K562 (cell line): Measurements from ENCODE around the gene CUTA. TPM values are rescaled to one million over a fixed set of nuclear protein-coding genes. Genes with fewer than 3 reads are reported as not detected.
A peak's percentile ranks its signal among the peaks of the same experiment; 100 is the strongest.

ENCODE experiments used
- ARID3A ChIP-seq: IDR thresholded peaks from 2 replicates; pipeline ENCODE4 v1.6.1; 2012; ENCODE audit warnings: low read depth, low read length, improper control_type of control experiment, borderline replicate concordance
- CBX8 ChIP-seq: fragments of 200-600 bp; sonication (generic); IDR thresholded peaks from 2 replicates; pipeline ENCODE4 v1.6.1; 2012; ENCODE audit warnings: borderline replicate concordance, mixed run types, low read depth, mild to moderate bottlenecking, moderate library complexity, mixed read lengths, low read length, control low read depth, inconsistent platforms; ENCODE audit not compliant: poor library complexity, severe bottlenecking; ENCODE audit errors: extremely low read depth
- EHMT2 ChIP-seq: fragments of 450-650 bp; IDR thresholded peaks from 2 replicates; pipeline ENCODE4 v1.6.1; 2018; ENCODE audit warnings: antibody characterized with exemption
- ELF2 ChIP-seq: fragments of 250-450 bp; sonication (Bioruptor Pico); IDR thresholded peaks from 2 replicates; pipeline ENCODE4 v1.5.0; 2021; ENCODE audit warnings: mild to moderate bottlenecking
- FOS ChIP-seq: IDR thresholded peaks from 3 replicates; pipeline ENCODE4 v1.6.1; 2011; ENCODE audit not compliant: insufficient read length; ENCODE audit errors: extremely low read depth
- HDAC3 ChIP-seq: fragments of 450-650 bp; IDR thresholded peaks from 2 replicates; pipeline ENCODE4 v1.6.1; 2018; ENCODE audit warnings: borderline replicate concordance, mild to moderate bottlenecking, moderate library complexity; ENCODE audit not compliant: partially characterized antibody
- HOXB6 ChIP-seq: fragments of 250-450 bp; sonication (Bioruptor Pico); IDR thresholded peaks from 2 replicates; pipeline ENCODE4 v1.5.1; 2022; ENCODE audit warnings: mild to moderate bottlenecking, borderline replicate concordance
- IRF2 ChIP-seq: sonication (generic); formaldehyde crosslinking; IDR thresholded peaks from 2 replicates; pipeline ENCODE4 v1.8.1; 2022; ENCODE audit warnings: mild to moderate bottlenecking, missing genetic modification reagents
- KAT2B ChIP-seq: IDR thresholded peaks from one replicate; pipeline ENCODE4 v1.6.1; 2012; ENCODE audit warnings: low read depth, mild to moderate bottlenecking, control low read depth, inconsistent platforms, low read length, moderate library complexity
- LARP7 ChIP-seq: fragments of 450-650 bp; IDR thresholded peaks from 2 replicates; pipeline ENCODE4 v1.6.1; 2016
- MTA1 ChIP-seq: fragments of 450-650 bp; IDR thresholded peaks from 2 replicates; pipeline ENCODE4 v1.6.1; 2017; ENCODE audit warnings: borderline replicate concordance
- MYBL2 ChIP-seq, 2 experiments: fragments of 450-650 bp in 1 of 2; sonication (generic) in 1 of 2; formaldehyde crosslinking in 1 of 2; IDR thresholded peaks; 2 replicates each; pipeline versions ENCODE4 v1.6.1 to v1.8.1; 2017 to 2022; ENCODE audit warnings: borderline replicate concordance in 1 of 2, inconsistent platforms in 1 of 2, low read depth in 1 of 2, mild to moderate bottlenecking in 1 of 2, missing genetic modification reagents in 1 of 2, moderate library complexity in 1 of 2
- RERE ChIP-seq: sonication (generic); formaldehyde crosslinking; IDR thresholded peaks from 2 replicates; pipeline ENCODE4 v1.8.0; 2023; ENCODE audit warnings: missing genetic modification reagents, mild to moderate bottlenecking, borderline replicate concordance
- RFX1 ChIP-seq: fragments of 450-650 bp; IDR thresholded peaks from 2 replicates; pipeline ENCODE4 v1.6.1; 2016; ENCODE audit warnings: mild to moderate bottlenecking, moderate library complexity
- SMAD4 ChIP-seq: fragments of 250-450 bp; sonication (Bioruptor Pico); conservative IDR thresholded peaks from 2 replicates; pipeline ENCODE4 v1.8.0; 2021; ENCODE audit warnings: inconsistent platforms, mild to moderate bottlenecking, moderate library complexity
- STAT5B ChIP-seq: fragments of 250-450 bp; sonication (Bioruptor Pico); IDR thresholded peaks from 2 replicates; pipeline ENCODE4 v1.8.0; 2021; ENCODE audit warnings: mild to moderate bottlenecking, inconsistent platforms
- TCF7L2 ChIP-seq: fragments of 150-350 bp; IDR thresholded peaks from 2 replicates; pipeline ENCODE4 v1.6.1; 2016; ENCODE audit warnings: low read depth, mild to moderate bottlenecking, low read length, moderate library complexity
- ZNF224 ChIP-seq: sonication (generic); formaldehyde crosslinking; IDR thresholded peaks from 2 replicates; pipeline ENCODE4 v1.8.0; 2022; ENCODE audit warnings: mild to moderate bottlenecking, missing genetic modification reagents
- ZNF316 ChIP-seq: fragments of 450-650 bp; IDR thresholded peaks from 2 replicates; pipeline ENCODE4 v1.6.1; 2016
- polyA plus RNA-seq, 8 experiments: library from polyadenylated mRNA; depleted of rRNA in 4 of 8; stranded (reverse) in 5 of 8; unstranded in 3 of 8; fragments of >200 nt; fragmentation: Nextera tagmentation in 2 of 8; fragmentation: Illumina TruSeq in 1 of 8; extraction: Ambion mirVana in 2 of 8; extraction: Trizol in 1 of 8; gene quantifications; 2 replicates each; pipeline versions ENCODE4 v1.2.1 to v1.2.3, GENCODE V29; 2011 to 2014; ENCODE audit warnings: inconsistent platforms in 1 of 8, missing spikeins in 1 of 8
- total RNA-seq, 7 experiments: library from RNA; depleted of rRNA in 6 of 7; stranded (reverse); fragments of >200 nt in 6 of 7; fragmentation: Illumina TruSeq in 2 of 7; extraction: Trizol in 2 of 7; gene quantifications; 2 replicates each; pipeline versions ENCODE4 v1.2.1 to v1.2.3, GENCODE V29; 2011 to 2021; ENCODE audit warnings: low replicate concordance in 1 of 7
- TF ChIP-seq, protein P1 (sequence below): IDR thresholded peaks from 3 replicates; pipeline ENCODE4 v1.6.1; 2011; ENCODE audit warnings: borderline replicate concordance, mild to moderate bottlenecking; ENCODE audit not compliant: insufficient read length, insufficient read depth

CUTA gene
- total and polyA plus RNA-seq, 9 of the 15 experiments (the other 6 are each of a cell fraction or from before 2014, with no cell fraction given) = 166 to 682 (median 310) TPM

GRCh38 chr6:33424855-33425667 is 7.2 kb upstream of the CUTA start (continued):
- 0 out of 2 replicates have a peak, but pooled peaks have one; percentile 14 for TF ChIP-seq MYBL2 (IDR thresholded peaks at IDR 0.05; ENCODE audit: low read depth)
- no peak for TF ChIP-seq MYBL2 (CRISPR knock-in tag; IDR thresholded peaks at IDR 0.05; ENCODE audit: borderline replicate concordance)
- peak; percentile 92 for TF ChIP-seq LARP7
- no peak; the same call in 1 of the 2 replicates for TF ChIP-seq EHMT2
- TF ChIP-seq RERE (CRISPR knock-in tag) = no peak
- no peak for TF ChIP-seq KAT2B
- TF ChIP-seq HOXB6 (CRISPR knock-in tag) = no peak
- no peak for TF ChIP-seq HDAC3
- no peak for TF ChIP-seq STAT5B (CRISPR knock-in tag)
- no peak for TF ChIP-seq RFX1
- TF ChIP-seq, protein P1, sequence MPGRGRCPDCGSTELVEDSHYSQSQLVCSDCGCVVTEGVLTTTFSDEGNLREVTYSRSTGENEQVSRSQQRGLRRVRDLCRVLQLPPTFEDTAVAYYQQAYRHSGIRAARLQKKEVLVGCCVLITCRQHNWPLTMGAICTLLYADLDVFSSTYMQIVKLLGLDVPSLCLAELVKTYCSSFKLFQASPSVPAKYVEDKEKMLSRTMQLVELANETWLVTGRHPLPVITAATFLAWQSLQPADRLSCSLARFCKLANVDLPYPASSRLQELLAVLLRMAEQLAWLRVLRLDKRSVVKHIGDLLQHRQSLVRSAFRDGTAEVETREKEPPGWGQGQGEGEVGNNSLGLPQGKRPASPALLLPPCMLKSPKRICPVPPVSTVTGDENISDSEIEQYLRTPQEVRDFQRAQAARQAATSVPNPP = no peak
- peak; percentile 14; the same call in 1 of the 2 replicates for TF ChIP-seq ZNF316
- TF ChIP-seq TCF7L2 = no peak
- TF ChIP-seq ARID3A = no peak
- TF ChIP-seq IRF2 = no peak
- TF ChIP-seq FOS = no peak
- no peak for TF ChIP-seq ELF2
- TF ChIP-seq SMAD4 (CRISPR knock-in tag) = peak; percentile 43
- TF ChIP-seq CBX8 = no peak
- no peak for TF ChIP-seq ZNF224 (CRISPR knock-in tag)
- TF ChIP-seq MTA1 = peak; percentile 81
